H1 (cell line): ENCODE data around the gene RASAL2. TPM values are rescaled to one million over a fixed set of nuclear protein-coding genes. Genes with fewer than 3 reads are reported as not detected.

ENCODE experiments used
- CTBP2 ChIP-seq: IDR thresholded peaks from 2 replicates; pipeline ENCODE4 v1.7.0; 2011; ENCODE audit warnings: borderline replicate concordance, mild to moderate bottlenecking, moderate library complexity, mixed read lengths, low read length; ENCODE audit not compliant: insufficient read depth, insufficient read length
- HDAC2 ChIP-seq, 2 experiments: fragments of 300-600 bp in 1 of 2; sonication (generic) in 1 of 2; IDR thresholded peaks; 2 replicates each; pipeline ENCODE4 v1.6.1; 2011 to 2012; ENCODE audit warnings: low read depth in 2 of 2, low read length in 2 of 2, mild to moderate bottlenecking in 2 of 2, moderate library complexity in 2 of 2, borderline replicate concordance in 1 of 2, inconsistent platforms in 1 of 2
- KDM4A ChIP-seq: IDR thresholded peaks from one replicate; pipeline ENCODE4 v1.7.1; 2012; ENCODE audit warnings: low read depth, mild to moderate bottlenecking, moderate library complexity, low read length, inconsistent platforms; ENCODE audit not compliant: severe bottlenecking
- NANOG ChIP-seq: IDR thresholded peaks from 2 replicates; pipeline ENCODE4 v1.6.1; 2011; ENCODE audit warnings: low read length, low read depth, mild to moderate bottlenecking, inconsistent platforms; ENCODE audit not compliant: insufficient read depth, poor library complexity, severe bottlenecking
- PHF8 ChIP-seq: fragments of 200-600 bp; sonication (generic); conservative IDR thresholded peaks from 2 replicates; pipeline ENCODE4 v1.7.1; 2012; ENCODE audit warnings: low read depth, mild to moderate bottlenecking, inconsistent platforms, low read length, moderate library complexity
- POLR2AphosphoS5 ChIP-seq: IDR thresholded peaks from 2 replicates; pipeline ENCODE4 v1.6.1; 2011; ENCODE audit warnings: low read depth, low read length
- RAD21 ChIP-seq, 2 experiments: IDR thresholded peaks in 1 of 2; conservative IDR thresholded peaks in 1 of 2; 2 replicates each; pipeline ENCODE4 v1.6.1; 2011; ENCODE audit warnings: low read depth in 2 of 2, low read length in 2 of 2, improper control_type of control experiment in 1 of 2, inconsistent platforms in 1 of 2, mild to moderate bottlenecking in 1 of 2, moderate library complexity in 1 of 2
- RBBP5 ChIP-seq: IDR thresholded peaks from 2 replicates; pipeline ENCODE4 v1.7.1; 2012; ENCODE audit warnings: low read depth, mild to moderate bottlenecking, inconsistent platforms, low read length, moderate library complexity, borderline replicate concordance
- SIN3A ChIP-seq, 2 experiments: IDR thresholded peaks in 1 of 2; conservative IDR thresholded peaks in 1 of 2; 2 replicates each; pipeline ENCODE4 v1.6.1; 2011 to 2012; ENCODE audit warnings: low read length in 2 of 2, improper control_type of control experiment in 1 of 2, low read depth in 1 of 2, mild to moderate bottlenecking in 1 of 2
- SP1 ChIP-seq: IDR thresholded peaks from 2 replicates; pipeline ENCODE4 v1.6.1; 2011; ENCODE audit warnings: low read depth, low read length
- SP2 ChIP-seq: IDR thresholded peaks from 2 replicates; pipeline ENCODE4 v1.6.1; 2012; ENCODE audit warnings: mild to moderate bottlenecking, low read length, inconsistent platforms
- TAF7 ChIP-seq: optimal IDR thresholded peaks from 2 replicates; pipeline ENCODE3; 2011; ENCODE audit warnings: low read depth, mild to moderate bottlenecking, inconsistent platforms, low read length, moderate library complexity, borderline replicate concordance
- polyA plus RNA-seq, 7 experiments: library from polyadenylated mRNA; depleted of rRNA in 3 of 7; stranded (reverse) in 5 of 7; unstranded in 2 of 7; fragments of >200 nt in 5 of 7; fragments of 200-250 nt in 2 of 7; gene quantifications; 1 replicate in 5 of 7; 2 replicates in 1 of 7; 4 replicates in 1 of 7; pipeline versions ENCODE4 v1.2.1 to v1.2.3, GENCODE V29; 2011 to 2013; ENCODE audit warnings: missing spikeins in 2 of 7, mixed read lengths in 2 of 7
- total RNA-seq: library from RNA; stranded (reverse); fragmentation: NEBNext Ultra II Directional; extraction: Animal tissue kit (Norgen Biotek cat#: 25700); gene quantifications from 2 replicates; pipeline ENCODE4 v1.2.1, GENCODE V29; 2021
- TF ChIP-seq, protein P1 (sequence below): IDR thresholded peaks from 2 replicates; pipeline ENCODE4 v1.6.1; 2011; ENCODE audit warnings: low read length, improper control_type of control experiment
- TF ChIP-seq, protein P2 (sequence below): IDR thresholded peaks from 2 replicates; pipeline ENCODE4 v1.6.1; 2012; ENCODE audit warnings: inconsistent platforms
- TF ChIP-seq, protein P3 (sequence below), 3 experiments: IDR thresholded peaks; 1 replicate in 2 of 3; 2 replicates in 1 of 3; pipeline versions ENCODE4 v1.5.1 to v1.6.1; 2011; ENCODE audit warnings: low read length in 3 of 3, mild to moderate bottlenecking in 3 of 3, inconsistent platforms in 2 of 3, low read depth in 1 of 3, moderate library complexity in 1 of 3; ENCODE audit not compliant: insufficient read depth in 1 of 3; ENCODE audit errors: control extremely low read depth in 1 of 3

RASAL2 gene
- total and polyA plus RNA-seq, 2 of the 8 experiments (the other 6 are each of a cell fraction or from before 2014, with no cell fraction given), result 15.9 to 32.5 TPM

DNA sequence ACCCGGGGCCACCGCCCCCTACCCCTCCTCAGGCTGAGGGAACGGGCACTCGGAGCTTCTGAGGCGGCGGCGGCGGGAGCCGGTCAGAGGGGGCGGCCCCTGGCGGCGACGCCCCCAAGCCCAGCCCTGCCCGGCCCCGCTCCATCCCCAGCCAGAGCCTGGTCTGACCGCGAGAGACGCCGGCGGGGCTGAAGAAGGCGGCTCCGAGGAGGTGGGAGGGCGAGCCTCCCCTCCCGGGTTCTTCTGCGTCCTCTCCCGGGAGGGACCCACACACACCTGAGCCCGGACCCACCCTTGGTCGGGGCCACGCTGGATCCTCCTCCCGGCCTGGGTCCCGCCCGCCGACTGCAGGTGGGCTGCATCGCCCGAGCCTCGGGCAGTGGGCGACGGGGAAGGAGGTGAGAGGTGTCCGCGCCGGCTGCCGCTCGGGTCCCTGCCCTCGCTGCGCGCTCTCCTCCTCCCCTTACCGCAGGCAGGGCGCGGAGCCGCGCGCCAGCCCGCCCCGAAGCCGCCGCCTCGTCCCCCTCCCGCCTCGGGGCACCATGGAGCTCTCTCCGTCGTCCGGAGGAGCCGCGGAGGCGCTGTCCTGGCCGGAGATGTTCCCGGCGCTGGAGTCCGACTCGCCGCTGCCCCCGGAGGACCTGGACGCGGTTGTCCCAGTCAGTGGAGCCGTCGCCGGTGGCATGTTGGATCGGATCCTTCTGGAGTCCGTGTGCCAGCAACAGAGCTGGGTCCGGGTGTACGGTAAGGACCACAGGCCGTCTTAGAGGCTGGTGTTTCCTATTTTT is at the start of gene RASAL2 (continued):
- TF ChIP-seq SP2 (no peak), SP1 (no peak), KDM4A (peak; percentile 93), POLR2AphosphoS5 (0 out of 2 replicates have a peak, but pooled peaks have one; percentile 5), RBBP5 (peak; percentile 98; the same call in 1 of the 2 replicates), HDAC2 (IDR thresholded peaks at IDR 0.05; ENCODE audit: borderline replicate concordance in 1 of 2, low read depth in 2 of 2, low read length in 2 of 2) (no peak; a peak in 2 of 4 replicates), RAD21 (IDR thresholded peaks at IDR 0.05 in 1 of 2, conservative IDR thresholded peaks at IDR 0.05 in 1 of 2; ENCODE audit: low read depth in 2 of 2, low read length in 2 of 2) (peak; percentile 4 to 9; a peak in 2 of 4 replicates), TAF7 (peak; percentile 63), CTBP2 (no peak), NANOG (no peak), PHF8 (peak; percentile 45; the same call in 1 of the 2 replicates), SIN3A (conservative IDR thresholded peaks at IDR 0.05 in 1 of 2, IDR thresholded peaks at IDR 0.05 in 1 of 2; ENCODE audit: low read depth in 1 of 2, low read length in 2 of 2) (peak in 1 of 2 experiments; percentile 11; a peak in 1 of 4 replicates)
- TF ChIP-seq, protein P1, sequence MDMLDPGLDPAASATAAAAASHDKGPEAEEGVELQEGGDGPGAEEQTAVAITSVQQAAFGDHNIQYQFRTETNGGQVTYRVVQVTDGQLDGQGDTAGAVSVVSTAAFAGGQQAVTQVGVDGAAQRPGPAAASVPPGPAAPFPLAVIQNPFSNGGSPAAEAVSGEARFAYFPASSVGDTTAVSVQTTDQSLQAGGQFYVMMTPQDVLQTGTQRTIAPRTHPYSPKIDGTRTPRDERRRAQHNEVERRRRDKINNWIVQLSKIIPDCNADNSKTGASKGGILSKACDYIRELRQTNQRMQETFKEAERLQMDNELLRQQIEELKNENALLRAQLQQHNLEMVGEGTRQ, result no peak
- TF ChIP-seq, protein P2, sequence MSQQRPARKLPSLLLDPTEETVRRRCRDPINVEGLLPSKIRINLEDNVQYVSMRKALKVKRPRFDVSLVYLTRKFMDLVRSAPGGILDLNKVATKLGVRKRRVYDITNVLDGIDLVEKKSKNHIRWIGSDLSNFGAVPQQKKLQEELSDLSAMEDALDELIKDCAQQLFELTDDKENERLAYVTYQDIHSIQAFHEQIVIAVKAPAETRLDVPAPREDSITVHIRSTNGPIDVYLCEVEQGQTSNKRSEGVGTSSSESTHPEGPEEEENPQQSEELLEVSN, result no peak
- TF ChIP-seq, protein P3, sequence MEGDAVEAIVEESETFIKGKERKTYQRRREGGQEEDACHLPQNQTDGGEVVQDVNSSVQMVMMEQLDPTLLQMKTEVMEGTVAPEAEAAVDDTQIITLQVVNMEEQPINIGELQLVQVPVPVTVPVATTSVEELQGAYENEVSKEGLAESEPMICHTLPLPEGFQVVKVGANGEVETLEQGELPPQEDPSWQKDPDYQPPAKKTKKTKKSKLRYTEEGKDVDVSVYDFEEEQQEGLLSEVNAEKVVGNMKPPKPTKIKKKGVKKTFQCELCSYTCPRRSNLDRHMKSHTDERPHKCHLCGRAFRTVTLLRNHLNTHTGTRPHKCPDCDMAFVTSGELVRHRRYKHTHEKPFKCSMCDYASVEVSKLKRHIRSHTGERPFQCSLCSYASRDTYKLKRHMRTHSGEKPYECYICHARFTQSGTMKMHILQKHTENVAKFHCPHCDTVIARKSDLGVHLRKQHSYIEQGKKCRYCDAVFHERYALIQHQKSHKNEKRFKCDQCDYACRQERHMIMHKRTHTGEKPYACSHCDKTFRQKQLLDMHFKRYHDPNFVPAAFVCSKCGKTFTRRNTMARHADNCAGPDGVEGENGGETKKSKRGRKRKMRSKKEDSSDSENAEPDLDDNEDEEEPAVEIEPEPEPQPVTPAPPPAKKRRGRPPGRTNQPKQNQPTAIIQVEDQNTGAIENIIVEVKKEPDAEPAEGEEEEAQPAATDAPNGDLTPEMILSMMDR (IDR thresholded peaks at IDR 0.05; ENCODE audit: control extremely low read depth in 1 of 3, insufficient read depth in 1 of 3, low read depth in 1 of 3, low read length in 3 of 3), result peak in 2 of 3 experiments; percentile 31; a peak in 2 of 4 replicates
- TF ChIP-seq, all 59 proteins: peak for 13
